GM21723 (cell line): ENCODE results near the gene PIGM.

Experiments used
- ATAC-seq: cut with Tn5 transposase; IDR thresholded peaks from one replicate; pipeline ENCODE4 v1.9.1; 2021; ENCODE audit warnings: mild to moderate bottlenecking, moderate library complexity; ENCODE audit not compliant: unreplicated experiment

PIGM gene

GRCh38 chr1:160022330-160023310 is 9.2 kb downstream of the PIGM start:
- ATAC-seq: no peak

GRCh38 chr1:160021376-160022074 is 10.3 kb downstream of the PIGM start:
- ATAC-seq: no peak

- no peak for ATAC-seq
Measured at GRCh38 chr1:160020196-160020595, 11.6 kb downstream of the PIGM start.

GRCh38 chr1:160018900-160019299 is 12.9 kb downstream of the PIGM start:
- no peak for ATAC-seq

- ATAC-seq: no peak
Measured at GRCh38 chr1:160018347-160018746, 13.4 kb downstream of the PIGM start.

- ATAC-seq: no peak
Measured at GRCh38 chr1:160017592-160017991, 14.2 kb downstream of the PIGM start.

- no peak for ATAC-seq
Measured at GRCh38 chr1:160011781-160012180, 20.0 kb downstream of the PIGM start.

- no peak for ATAC-seq
Measured at GRCh38 chr1:160009801-160010200, 22.0 kb downstream of the PIGM start.

GRCh38 chr1:160009081-160009480 is 22.7 kb downstream of the PIGM start:
- ATAC-seq: no peak

- ATAC-seq: no peak
Measured at GRCh38 chr1:160007577-160008200, 24.1 kb downstream of the PIGM start.

GRCh38 chr1:160006312-160006940 is 25.4 kb downstream of the PIGM start:
- peak; percentile 59 for ATAC-seq

GRCh38 chr1:160005070-160005469 is 26.7 kb downstream of the PIGM start:
- no peak for ATAC-seq

- ATAC-seq: no peak
Measured at GRCh38 chr1:160004425-160004824, 27.4 kb downstream of the PIGM start.

- no peak for ATAC-seq
Measured at GRCh38 chr1:160004001-160004400, 27.8 kb downstream of the PIGM start.

- ATAC-seq: no peak
Measured at GRCh38 chr1:160001440-160001839, 30.4 kb downstream of the PIGM start.

GRCh38 chr1:159999204-159999603 is 32.6 kb downstream of the PIGM start:
- ATAC-seq: no peak

GRCh38 chr1:159996653-159997052 is 35.1 kb downstream of the PIGM start:
- ATAC-seq: no peak

- no peak for ATAC-seq
Measured at GRCh38 chr1:159994896-159995295, 36.9 kb downstream of the PIGM start.

GRCh38 chr1:159993911-159994310 is 37.9 kb downstream of the PIGM start:
- ATAC-seq: no peak

GRCh38 chr1:159992161-159992560 is 39.6 kb downstream of the PIGM start:
- ATAC-seq: no peak

- ATAC-seq: no peak
Measured at GRCh38 chr1:159991513-159991912, 40.3 kb downstream of the PIGM start.
